HL-60 (cell line): Measurements from ENCODE around the gene PACSIN1.

ENCODE experiments used
- DNase-seq, 2 experiments: peaks; one replicate each; pipeline ENCODE4 v3.0.0-alpha.2; 2010 to 2020; ENCODE audit warnings: low read depth in 1 of 2, low spot score in 1 of 2
- H3K27ac ChIP-seq: fragments of 250-450 bp; sonication (Bioruptor Pico); replicated peaks from 2 replicates; pipeline ENCODE4 v1.5.1; 2020; ENCODE audit warnings: mild to moderate bottlenecking, moderate library complexity
- H3K27me3 ChIP-seq: fragments of 250-450 bp; sonication (Bioruptor Pico); 2 replicates; pipeline ENCODE4 v1.5.1; 2021; ENCODE audit warnings: mild to moderate bottlenecking, moderate library complexity; ENCODE audit not compliant: insufficient read depth, poor library complexity, severe bottlenecking
- H3K4me3 ChIP-seq: replicated peaks from 2 replicates; pipeline ENCODE4 v1.5.1; 2011; ENCODE audit warnings: mild to moderate bottlenecking, control low read depth, low read length; ENCODE audit not compliant: insufficient read depth
- GABPA ChIP-seq: IDR thresholded peaks from 2 replicates; pipeline ENCODE4 v1.6.1; 2012; ENCODE audit warnings: low read depth
- POLR2AphosphoS5 ChIP-seq: IDR thresholded peaks from 2 replicates; pipeline ENCODE4 v1.6.1; 2012; ENCODE audit warnings: low read depth
- SPI1 ChIP-seq: IDR thresholded peaks from 2 replicates; pipeline ENCODE4 v1.6.1; 2012; ENCODE audit warnings: low read depth, mild to moderate bottlenecking, borderline replicate concordance
- TF ChIP-seq, protein P1 (sequence below): IDR thresholded peaks from 2 replicates; pipeline ENCODE4 v1.6.1; 2012; ENCODE audit warnings: low read depth; ENCODE audit not compliant: insufficient replicate concordance
- TF ChIP-seq, protein P2 (sequence below): IDR thresholded peaks from one replicate; pipeline ENCODE4 v1.5.1; 2011; ENCODE audit warnings: low read length, control low read depth, inconsistent platforms; ENCODE audit not compliant: insufficient read depth

The PACSIN1 gene

DNA sequence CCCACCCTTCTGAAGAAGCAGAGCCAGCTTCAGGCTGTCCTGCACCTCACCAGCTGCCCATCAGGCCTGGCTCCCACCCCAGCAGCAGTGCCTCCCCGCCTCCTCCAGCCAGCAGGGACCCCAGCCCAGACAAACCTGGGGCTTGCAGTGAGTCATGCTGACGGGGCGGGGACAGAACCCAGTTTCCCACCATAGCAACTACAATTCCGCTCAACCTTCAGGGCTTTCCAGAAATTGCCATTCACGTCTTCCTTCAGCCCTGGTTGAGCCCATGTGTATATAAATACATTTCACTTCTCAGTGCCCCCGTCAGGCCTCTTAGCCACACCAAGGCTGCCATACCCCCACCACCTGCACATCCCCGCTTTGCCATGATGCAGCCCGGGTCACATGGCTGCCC, 85.8 kb downstream of the PACSIN1 start:
- TF ChIP-seq, protein P1, sequence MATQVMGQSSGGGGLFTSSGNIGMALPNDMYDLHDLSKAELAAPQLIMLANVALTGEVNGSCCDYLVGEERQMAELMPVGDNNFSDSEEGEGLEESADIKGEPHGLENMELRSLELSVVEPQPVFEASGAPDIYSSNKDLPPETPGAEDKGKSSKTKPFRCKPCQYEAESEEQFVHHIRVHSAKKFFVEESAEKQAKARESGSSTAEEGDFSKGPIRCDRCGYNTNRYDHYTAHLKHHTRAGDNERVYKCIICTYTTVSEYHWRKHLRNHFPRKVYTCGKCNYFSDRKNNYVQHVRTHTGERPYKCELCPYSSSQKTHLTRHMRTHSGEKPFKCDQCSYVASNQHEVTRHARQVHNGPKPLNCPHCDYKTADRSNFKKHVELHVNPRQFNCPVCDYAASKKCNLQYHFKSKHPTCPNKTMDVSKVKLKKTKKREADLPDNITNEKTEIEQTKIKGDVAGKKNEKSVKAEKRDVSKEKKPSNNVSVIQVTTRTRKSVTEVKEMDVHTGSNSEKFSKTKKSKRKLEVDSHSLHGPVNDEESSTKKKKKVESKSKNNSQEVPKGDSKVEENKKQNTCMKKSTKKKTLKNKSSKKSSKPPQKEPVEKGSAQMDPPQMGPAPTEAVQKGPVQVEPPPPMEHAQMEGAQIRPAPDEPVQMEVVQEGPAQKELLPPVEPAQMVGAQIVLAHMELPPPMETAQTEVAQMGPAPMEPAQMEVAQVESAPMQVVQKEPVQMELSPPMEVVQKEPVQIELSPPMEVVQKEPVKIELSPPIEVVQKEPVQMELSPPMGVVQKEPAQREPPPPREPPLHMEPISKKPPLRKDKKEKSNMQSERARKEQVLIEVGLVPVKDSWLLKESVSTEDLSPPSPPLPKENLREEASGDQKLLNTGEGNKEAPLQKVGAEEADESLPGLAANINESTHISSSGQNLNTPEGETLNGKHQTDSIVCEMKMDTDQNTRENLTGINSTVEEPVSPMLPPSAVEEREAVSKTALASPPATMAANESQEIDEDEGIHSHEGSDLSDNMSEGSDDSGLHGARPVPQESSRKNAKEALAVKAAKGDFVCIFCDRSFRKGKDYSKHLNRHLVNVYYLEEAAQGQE = no peak
- no peak for TF ChIP-seq POLR2AphosphoS5
- TF ChIP-seq, protein P2, sequence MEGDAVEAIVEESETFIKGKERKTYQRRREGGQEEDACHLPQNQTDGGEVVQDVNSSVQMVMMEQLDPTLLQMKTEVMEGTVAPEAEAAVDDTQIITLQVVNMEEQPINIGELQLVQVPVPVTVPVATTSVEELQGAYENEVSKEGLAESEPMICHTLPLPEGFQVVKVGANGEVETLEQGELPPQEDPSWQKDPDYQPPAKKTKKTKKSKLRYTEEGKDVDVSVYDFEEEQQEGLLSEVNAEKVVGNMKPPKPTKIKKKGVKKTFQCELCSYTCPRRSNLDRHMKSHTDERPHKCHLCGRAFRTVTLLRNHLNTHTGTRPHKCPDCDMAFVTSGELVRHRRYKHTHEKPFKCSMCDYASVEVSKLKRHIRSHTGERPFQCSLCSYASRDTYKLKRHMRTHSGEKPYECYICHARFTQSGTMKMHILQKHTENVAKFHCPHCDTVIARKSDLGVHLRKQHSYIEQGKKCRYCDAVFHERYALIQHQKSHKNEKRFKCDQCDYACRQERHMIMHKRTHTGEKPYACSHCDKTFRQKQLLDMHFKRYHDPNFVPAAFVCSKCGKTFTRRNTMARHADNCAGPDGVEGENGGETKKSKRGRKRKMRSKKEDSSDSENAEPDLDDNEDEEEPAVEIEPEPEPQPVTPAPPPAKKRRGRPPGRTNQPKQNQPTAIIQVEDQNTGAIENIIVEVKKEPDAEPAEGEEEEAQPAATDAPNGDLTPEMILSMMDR = no peak
- TF ChIP-seq SPI1 = no peak
- TF ChIP-seq GABPA = no peak
- DNase-seq = no peak
- H3K27ac ChIP-seq = no peak overlapping the region
- no peaks in the 10 kb centered on the region for H3K27me3 ChIP-seq
- no peak overlapping the region for H3K4me3 ChIP-seq

DNA sequence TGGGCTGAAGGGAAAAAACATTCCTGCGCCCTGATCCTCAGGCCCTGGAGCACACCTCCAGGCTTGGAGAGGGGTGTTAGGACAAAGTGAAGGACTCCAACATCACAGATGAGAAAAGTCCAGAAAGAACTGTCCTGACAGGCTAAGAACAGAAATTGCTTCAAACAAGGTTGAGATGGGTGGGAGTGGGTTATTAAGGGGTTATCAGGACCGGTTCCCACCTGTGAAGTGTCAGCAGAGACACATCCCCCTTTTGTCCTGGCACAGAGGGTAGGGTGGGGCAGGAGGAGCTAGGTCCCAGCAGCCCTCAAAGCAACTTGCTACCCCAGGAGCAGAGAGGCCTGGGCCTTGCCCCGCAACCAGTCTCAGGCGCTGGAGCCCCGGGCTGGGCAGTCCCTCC, 86.7 kb downstream of the PACSIN1 start:
- Histone ChIP-seq H3K4me3 (no peak overlapping the region), H3K27ac (no peak overlapping the region), H3K27me3 (no peaks in the 10 kb centered on the region)
- TF ChIP-seq, protein P2 = no peak
- TF ChIP-seq, protein P1 = no peak
- TF ChIP-seq POLR2AphosphoS5 = no peak
- no peak for TF ChIP-seq GABPA
- no peak for TF ChIP-seq SPI1
- no peak for DNase-seq

DNA sequence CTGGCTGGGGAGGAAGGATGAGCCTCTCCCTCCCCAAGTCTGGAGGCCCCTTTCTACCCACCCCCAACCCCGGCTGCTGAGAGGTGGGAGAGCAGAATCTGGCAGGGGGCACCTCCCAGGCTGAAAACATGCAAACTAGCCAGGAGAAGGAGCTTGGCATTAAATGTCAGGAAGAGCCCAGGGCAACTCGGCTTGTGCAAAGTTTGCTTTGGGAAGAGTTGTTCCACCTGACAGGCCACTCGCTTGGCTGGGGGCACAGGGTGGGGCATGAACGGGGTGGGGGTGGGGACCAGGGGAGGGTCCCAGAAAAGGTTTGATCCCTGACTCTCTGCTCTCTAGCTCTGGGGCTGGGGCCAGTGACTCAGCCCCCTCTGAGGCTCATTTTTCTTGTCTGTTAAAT, 87.3 kb downstream of the PACSIN1 start:
- TF ChIP-seq, protein P1 = no peak
- no peak for TF ChIP-seq POLR2AphosphoS5
- TF ChIP-seq, protein P2 = no peak
- TF ChIP-seq GABPA = no peak
- no peak for TF ChIP-seq SPI1
- Histone ChIP-seq H3K27ac (no peak overlapping the region), H3K4me3 (no peak overlapping the region), H3K27me3 (no peaks in the 10 kb centered on the region)
- DNase-seq = no peak
